Stimulated activated CD4-positive, alpha-beta T cell treated with anti-CD3 and anti-CD28 coated beads, Interleukin-4, amount 100 ng/mL, for 48 hours (primary cell): ENCODE measurements around the gene RASL10A.
"Not testable (repeated sequence)": the region's sequence is repeated elsewhere in the genome, so short reads cannot be mapped to it uniquely, and the experiment has no call there.

Experiments
- DNase-seq, 2 donors: peaks; one replicate each; pipeline ENCODE4 v3.0.0-alpha.2; 2020; ENCODE audit warnings: low read depth in 2 of 2

Gene RASL10A, protein sequence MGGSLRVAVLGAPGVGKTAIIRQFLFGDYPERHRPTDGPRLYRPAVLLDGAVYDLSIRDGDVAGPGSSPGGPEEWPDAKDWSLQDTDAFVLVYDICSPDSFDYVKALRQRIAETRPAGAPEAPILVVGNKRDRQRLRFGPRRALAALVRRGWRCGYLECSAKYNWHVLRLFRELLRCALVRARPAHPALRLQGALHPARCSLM

DNA sequence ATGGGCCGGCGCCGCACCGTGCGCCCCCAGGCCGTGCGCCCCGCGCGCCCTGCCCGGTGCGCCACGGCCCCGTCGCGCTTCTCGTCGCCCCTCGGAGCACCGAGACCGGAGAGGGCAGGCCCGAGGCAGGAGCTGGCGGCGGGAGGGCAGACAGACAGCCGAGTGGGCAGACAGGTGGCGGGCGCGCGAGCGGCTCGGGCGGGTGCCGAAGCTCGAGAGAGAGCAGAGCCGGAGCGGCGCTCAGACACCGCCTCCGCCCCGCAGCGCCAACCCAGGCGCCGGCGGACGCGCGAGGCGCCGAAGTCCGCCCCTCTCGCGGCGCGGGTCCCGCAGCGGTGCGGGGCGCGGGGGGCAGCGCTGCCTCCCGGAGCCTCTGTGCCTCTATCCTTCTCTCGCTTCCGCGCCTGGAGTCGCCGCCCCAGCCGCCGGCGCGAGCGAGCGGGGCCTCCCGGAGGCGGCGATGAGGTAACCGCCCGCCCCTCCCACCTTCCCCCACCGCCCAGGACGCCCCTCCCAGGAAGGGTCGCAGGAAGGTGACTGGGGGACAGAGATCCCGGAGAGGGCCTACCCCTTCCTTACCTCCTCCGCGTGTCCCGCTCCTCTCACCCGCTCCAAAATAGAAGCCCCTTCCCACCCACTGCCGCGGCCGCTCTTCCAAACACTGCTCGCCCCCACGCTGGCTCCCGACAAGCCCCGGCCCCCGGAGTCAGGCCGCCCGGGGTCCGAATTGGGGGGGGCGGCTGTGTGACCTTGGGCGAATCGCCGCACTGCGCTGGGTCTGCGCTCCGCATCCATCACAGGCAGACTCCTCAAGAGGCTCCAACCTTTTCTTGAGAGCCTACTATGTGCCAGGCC, at the start of gene RASL10A:
Gene RASL10A, minus strand, starts transcription at position 412 of the 855 bp plus-strand sequence. CDS start 451 bp downstream, outside the sequence.
- no peak for DNase-seq

DNA sequence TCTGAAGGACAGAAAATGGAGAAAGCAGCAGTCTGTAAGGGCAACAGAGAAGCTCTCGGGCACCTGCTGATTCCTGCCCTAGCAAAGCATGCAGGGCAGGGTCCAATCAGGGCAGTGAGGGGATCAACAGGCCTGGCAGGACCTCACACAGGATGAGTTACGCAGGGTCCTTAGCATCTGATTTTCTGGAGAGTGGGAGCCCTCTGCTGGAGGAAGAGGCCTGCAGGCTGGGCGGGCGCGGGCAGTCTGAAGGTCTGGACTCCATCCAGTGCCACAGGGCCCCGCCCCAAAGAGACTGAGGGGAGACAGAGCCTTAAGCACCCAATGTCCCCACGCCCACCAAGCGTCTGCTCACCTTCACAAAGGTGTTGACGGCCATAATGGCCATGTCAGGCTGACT, 44.0 kb upstream of the RASL10A start:
- DNase-seq, result no peak

DNA sequence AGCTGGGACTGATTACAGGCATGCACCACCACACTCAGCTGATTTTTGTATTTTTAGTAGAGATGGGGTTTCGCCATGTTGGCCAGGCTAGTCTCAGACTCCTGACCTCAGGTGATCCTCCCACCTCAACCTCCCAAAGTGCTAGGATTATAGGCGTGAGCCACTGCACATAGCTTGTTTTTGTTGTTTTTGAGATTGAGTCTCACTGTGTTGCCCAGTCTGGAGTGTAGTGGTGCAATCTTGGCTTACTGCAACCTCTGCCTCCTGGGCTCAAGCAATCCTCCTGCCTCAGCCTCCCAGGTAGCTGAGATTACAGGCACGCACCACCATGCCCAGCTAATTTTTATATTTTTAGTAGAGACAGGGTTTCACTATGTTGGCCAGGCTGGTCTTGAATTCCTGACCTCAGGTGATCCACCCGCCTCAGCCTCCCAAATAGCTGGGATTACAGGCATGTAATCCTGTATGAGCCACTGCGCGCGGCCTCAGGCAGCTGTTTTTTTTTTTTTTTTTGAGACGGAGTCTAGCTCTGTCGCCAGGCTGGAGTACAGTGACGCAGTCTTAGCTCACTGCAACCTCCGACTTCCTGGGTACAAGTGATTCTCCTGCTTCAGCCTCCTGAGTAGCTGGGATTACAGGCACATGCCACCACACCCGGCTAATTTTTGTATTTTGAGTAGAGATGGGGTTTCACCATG, 41.8 kb upstream of the RASL10A start:
- DNase-seq, result not testable (repeated sequence)

DNA sequence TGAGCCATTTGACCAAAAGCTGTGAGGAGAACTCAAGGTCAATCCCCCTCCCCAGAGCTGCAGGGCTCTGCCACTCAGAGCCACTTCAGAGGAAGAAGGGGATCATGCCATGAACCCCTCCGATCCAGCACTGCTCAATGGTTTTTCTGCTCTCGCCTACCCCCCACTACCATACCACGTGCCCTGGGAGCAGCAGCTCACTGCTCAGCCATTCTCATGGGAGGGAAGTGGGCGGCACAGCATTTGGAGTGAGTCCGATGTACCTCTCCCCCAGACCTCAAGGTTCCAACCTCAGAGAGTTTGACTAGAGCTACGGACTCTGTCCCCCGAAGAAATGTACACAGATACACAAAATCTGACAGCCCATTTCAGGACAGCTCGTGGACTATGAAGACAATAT, 38.4 kb upstream of the RASL10A start:
- DNase-seq, result no peak

DNA sequence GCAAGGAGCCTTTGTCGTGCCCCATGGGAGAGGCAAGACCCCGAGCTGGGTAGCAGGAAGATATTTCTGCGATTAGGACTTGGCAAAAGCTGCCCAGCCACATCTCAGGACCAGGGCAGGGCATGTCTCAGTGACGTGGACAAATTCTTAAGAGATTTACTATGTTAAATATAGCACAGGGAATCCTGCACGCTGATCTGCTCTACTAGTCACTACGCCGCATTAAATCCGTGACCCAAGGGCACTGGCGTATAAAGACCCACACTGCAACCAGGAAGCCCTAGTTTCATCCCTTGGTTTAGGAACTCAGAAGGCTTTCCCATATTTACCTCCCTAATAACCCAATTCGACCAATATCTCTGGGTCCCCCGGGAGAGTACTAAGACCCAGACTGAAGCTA, 37.8 kb upstream of the RASL10A start:
- DNase-seq, result no peak

DNA sequence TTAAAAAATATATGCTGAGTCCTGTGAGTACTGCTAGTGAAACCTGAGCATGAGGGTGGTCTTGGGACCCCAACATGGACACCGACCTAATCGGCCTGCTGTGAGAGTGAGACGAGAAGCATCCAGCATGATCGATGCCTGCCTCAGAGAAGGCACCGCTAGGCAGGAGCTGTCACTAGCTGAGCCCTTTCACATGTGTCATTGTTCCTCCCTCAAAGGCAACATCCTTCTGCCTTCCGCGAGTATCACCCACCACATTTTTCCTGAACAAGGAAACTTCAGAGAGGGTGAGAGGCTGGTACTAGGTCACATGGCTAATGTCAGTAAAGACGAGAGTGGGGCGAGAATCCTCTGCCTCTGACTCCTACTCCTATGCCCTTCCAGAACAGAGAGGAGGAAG, 37.3 kb upstream of the RASL10A start:
- no peak for DNase-seq

DNA sequence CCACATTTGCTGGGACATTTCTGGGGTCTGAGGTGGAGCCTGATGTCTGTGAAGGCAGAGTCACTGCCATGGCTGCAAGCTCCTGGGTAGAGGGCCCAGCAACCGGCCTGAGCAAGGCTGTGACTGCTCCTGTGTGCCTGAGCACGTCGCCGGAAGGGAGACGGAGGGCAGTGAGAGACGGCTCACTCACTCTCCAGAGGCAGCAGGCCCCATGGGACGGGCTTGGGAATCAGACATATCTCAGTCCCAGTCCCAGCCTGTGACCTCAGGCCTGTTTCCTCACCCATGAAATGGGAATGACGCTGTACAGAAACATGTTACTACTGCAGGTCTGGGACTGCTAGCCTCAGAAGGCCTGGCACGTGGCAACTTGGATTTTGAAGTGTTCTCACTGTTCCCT, 36.4 kb upstream of the RASL10A start:
- DNase-seq, result no peak

DNA sequence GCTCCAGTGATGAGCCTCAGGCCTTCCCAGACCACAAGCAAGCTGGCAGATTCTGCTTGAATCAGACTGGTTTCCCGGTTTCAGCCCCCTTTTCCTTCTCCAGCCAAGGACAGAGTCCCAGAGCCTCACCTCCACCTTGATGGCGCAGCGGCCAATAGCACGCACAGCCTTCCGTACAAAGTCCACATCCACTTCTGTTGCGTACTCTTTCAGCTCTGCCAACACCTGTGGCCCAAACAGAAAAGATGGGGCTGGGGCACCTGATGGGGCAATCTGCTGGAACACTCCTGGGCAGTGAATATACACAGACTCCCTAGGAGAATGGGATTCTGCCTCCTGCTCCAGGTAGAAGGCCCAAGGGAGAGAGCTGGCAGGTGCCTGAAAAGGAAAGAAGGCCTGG, 35.5 kb upstream of the RASL10A start:
- DNase-seq, result no peak

DNA sequence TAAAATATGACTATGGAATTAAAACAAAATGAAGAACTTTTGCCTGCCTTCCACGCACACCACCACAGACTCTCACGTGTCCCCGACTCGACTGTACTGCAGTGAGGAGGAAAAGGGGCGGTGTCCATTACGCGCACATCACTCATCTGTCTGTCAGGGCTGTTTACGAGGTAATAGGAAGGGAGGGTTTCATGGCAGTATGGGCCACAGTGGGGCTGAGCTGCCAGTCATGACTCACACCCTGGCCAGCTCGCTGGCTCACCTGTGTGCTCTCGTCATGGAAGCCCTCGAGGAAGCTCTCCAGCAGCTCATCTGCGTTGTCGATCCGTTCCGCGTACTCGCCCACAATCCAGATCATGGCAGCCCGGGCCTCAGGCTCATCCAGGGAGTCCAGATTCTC, 33.5 kb upstream of the RASL10A start:
- DNase-seq, result no peak

DNA sequence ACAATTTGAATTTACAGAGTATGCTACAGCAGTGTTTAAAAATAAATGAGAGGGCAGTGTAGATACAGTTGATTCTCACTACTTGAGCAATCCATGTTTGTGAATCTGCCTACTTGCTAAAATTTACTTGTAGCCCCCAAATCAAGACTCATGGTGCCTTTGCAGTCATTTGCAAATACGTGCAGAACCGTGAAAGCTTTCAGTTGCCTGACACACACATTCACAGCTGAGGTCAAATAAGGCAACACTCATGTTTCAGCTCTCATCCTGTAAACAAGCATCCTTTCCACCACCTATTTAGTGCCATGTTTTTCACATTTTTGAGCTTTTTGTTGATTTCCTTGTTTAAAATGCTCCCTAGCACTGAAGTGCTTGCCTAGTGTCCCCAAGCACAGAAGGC, 32.5 kb upstream of the RASL10A start:
- DNase-seq, result no peak

DNA sequence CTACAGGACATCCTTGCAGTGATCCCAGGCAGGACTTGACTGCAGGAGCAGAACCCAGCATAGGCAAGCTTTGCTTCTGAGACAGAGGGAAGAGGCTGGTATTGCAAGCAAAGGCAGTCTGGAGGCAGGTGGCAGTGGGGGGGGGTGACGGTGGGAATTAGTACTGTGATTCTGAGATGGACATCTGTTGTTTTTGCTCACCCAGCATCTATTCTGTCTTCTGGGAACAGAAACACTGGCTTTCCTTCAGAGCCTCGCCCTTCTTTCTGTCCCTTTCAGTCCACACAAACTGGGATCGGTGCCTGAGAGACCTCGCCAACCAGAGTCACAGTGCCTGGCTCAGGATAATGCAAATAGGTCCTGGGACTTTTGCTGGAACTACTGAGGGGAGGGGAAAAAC, 31.2 kb upstream of the RASL10A start:
- DNase-seq, result no peak

DNA sequence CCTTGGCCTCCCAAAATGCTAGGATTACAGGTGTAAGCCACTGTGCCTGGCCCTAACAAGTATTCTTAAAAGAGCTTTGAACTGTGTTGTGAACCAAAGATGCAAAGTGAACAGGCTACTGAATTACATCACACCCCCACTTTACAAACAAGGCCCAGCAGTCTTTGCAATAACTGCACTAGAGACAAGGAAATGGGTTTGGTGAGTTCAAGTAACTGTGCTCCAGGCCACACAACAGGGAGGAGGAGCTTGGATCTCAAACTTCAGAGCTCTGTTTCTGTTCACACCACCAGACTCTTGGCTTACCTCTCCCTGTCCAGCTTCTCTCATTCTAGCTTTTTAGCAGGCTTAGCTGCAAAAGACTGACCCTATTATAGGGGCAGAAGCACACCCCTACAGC, 30.4 kb upstream of the RASL10A start:
- DNase-seq, result no peak

DNA sequence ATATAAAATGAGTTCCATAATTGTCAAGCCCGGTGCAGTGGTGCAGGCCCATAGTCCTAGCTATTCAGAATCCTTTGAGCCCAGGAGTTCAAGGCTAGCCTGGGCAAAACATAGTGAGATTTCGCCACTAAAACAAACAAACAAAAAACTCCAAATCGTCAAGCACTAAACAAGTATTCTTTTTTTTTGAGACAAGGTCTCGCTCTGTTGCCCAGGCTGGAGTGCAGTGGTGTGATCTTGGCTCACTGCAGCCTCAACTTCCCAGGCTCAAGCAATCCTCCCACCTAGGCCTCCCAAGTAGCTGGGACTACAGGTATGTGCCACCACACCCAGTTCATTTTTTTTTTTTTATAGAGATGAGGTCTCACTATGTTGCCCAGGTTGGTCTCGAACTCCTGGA, 29.4 kb upstream of the RASL10A start:
- DNase-seq, result not testable (repeated sequence)

DNA sequence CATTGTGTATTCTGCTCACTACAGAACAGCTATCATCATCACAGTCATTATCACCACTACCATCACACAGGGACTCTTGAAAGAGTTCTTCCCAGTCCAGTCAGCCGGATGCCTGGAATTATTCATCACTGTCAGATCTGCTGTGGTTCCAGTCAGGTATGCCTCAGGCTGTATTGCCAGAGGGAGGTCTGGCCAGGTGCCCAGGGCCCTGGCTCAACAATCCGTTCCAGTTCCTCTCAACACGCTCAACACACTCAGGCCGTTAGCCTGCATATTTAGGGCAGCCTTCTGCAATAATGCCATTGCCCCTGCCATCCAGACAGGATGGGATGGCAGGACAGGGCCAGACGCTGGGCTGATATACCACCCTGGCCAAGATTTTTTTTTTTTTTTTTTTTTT, 28.6 kb upstream of the RASL10A start:
- no peak for DNase-seq

DNA sequence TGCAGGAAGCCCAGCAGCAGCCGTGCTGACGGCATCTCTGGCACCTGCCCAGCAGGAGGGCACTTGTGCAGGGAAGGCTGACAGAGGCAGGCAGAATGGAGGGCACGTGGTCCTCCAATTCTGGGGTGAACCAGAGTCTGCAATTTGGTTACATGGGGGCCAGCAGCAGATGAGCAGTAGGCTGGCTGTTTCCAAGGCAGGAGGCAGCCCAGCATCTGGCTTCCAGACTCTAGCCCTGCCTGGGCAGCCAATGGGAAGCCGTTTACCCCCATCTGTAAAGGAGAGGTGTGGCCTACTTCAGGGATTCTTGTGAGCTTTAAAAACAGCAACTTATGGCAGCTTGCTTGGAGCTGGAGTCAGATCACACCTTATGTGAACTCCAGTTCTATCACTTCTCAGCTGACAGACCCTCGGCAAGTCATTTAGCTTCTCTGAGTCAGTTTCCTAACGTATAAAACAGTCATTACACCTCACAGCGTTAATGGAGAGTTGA, 27.9 kb upstream of the RASL10A start:
- DNase-seq, result no peak

DNA sequence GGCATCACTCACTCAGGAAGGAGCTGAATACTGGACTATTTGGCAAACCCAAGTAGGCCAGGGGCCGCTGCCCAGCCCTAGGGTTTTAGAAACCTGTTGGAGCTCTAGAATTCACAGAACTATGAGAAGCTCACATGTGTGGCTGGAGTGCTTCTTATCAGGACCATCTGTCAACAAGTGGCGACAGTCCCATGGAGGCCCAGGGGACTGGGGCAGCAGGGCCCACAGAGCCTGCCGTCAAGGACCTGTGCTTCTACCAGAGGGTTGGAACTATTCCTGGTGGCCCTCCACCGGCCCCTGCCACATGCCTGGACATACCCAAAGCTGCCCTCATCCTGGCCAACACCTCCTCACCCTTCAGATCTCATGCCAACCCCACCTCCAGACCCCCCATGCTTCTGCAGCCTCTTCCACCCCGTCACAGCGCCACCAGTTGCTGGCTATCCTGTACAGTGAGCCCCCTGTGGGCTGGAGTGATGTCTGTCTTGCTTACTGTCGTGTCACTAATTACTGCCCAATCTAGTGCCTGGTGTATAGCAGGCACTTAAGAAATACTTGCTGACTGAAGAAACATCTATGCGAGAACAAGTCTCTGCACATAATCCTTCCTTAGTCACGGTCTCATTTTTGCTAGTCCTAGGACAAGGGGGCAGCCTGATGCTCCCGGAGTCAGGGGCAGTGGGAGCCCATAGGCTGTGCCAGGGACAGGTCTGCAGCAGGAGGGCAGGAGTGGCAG, 27.2 kb upstream of the RASL10A start:
- DNase-seq, result no peak

DNA sequence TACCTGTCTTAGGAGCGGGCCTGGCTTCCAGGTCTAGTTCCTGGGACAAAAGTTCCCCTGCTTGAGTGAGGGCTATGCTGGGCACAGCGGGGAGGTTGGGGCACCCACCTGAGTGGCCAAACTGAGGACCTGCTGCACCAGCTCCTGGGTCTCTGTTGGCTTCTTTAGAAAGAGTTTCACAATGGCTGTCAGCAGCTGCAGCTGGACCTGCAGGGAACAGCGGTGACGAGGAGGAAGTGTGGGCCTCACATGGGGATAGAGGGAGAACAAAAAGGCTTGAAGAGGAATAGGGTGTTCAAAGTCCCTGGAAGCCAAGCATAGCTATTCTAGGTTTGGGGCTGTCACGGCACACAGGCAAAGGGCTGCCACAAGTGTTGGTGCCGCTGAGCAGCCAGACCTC, 26.7 kb upstream of the RASL10A start:
- no peak for DNase-seq

DNA sequence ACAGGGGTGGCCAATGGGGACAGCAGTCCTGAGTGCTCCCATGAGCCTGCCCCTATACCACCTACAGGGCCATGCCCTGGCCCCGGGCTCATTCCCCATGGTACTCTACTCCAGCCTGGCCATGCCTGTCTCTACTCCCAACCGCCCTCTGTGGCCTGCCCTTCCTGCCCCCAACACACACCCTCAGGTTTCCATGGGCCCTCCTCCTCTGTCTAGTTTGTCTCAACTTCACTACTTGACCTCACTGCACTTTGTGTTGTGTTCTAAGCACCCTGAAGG, 26.3 kb upstream of the RASL10A start:
- no peak for DNase-seq

DNA sequence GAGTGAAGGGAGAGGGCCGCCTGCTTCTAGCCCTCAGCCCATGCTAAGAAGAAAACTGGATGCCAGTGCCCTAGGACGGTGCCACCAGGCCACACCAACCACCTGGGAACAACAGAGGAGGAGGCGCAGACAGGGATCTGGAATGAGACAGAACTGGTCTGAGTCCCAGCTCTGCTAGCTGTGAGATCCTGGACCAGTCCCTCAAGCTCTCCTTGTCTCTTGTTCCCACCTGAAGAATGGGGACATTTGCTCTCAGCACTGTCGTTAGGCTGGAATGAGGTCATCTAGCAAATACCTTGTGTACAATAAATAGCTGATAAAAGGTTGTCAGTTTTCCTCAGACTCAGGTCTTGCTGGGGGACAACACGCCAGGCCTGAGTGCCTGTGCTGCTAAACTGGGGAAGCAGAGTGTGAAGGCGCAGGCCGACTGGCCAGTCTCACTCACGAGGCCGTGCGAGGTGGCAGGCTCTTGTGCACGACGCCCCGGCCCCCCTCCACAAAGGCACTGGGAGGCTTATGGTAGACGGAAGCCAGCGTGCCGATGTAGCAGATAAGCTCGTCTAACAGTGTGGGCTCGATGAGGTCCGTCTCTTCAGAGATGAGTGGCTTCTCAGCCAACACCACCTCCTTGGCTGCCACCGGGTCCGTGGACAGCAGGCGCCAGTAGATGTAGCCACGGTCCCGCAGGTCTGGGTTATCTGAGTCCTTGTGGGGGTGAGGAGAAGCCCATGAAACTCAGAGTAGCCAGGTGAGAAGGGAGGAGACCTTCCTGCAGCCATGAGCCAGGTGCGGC, 25.8 kb upstream of the RASL10A start:
- DNase-seq, result no peak

DNA sequence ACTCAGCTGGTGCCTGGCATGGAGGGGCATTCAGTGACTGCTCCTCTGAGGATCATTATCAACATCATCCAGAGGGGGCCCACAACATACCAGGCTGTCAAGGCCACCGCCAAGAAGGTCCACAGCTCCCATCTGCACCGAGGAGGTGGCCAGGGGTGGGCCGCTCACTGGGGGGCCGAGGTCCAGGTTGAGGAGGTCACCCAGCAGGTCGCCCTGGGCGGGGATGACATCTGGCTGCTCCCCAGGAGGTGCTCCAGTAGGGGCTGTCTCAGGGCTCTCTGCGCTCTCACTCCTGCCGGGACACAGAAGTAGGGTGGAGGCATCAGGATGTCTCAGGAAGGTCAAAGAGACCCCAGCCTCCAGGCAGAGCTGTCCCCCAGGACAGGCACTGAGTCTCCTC, 25.1 kb upstream of the RASL10A start:
- no peak for DNase-seq
